GM21381 (cell line): ENCODE measurements around the gene ELOVL1.
"Not testable (repeated sequence)": the region's sequence is repeated elsewhere in the genome, so short reads cannot be mapped to it uniquely, and the experiment has no call there.

ENCODE experiments used
- ATAC-seq: cut with Tn5 transposase; IDR thresholded peaks from one replicate; pipeline ENCODE4 v1.9.1; 2021; ENCODE audit warnings: mild to moderate bottlenecking, moderate library complexity; ENCODE audit not compliant: unreplicated experiment

Gene ELOVL1

DNA sequence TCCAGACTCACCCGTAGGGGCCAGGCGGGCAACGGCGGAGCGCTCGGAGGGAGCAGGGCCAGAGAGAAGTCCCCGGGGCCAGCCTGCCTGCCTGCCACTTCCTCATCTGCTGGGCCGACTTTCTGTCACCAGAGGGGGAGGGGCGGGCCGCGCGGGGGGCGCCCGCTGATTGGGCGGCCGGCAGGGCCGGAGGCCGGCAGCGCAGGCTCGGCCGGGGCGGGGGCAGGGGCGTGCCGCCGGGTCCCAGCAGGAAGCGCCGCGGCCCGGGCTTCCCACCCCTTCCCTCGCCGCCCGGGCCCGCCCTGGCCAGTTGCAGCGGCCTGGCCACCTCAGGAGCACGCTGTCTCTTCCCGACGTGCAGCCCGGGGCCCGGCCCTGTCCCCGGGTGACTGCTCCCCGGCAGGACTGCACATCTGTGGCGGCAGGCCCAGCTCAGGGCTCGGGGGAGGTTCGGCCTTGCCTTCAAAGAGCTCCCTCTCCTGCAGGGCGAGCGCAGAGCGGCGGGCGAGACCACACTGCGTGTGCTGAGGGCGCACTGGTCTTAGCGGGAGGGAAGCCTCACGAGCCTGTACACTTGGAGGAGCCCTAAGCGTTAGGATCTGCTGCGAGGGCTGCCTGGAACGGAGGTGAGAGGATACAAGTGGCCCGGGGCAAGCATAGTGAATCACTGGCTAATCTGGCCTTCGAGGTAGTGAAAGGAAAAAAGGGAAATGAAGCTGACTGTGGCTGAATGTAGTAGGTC is at the start of gene ELOVL1:
Gene ELOVL1, minus strand, starts transcription at position 108 of the 742 bp plus-strand sequence. CDS start 2,402 bp downstream, outside the sequence.
- peak; percentile 76 for ATAC-seq

DNA sequence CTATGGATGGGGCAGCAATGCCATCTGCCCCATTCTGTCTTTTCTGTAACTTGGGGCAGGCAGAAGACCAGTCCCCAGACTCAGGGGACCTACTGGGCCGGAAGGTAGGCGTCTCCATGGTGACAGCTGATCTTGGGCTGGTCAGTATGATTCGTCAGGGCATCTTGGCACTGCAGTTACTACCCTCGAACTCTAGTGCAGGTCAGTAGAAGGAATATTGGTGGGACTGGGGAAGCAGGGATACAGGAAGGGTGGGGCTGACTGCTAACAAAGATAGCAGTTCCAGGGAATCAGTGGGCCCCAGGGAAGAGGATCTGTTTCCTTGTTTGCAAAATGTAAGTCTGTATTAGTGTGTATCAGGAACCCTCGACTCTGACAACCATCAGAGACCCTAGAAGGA is 48.1 kb upstream of the ELOVL1 start:
- no peak for ATAC-seq

DNA sequence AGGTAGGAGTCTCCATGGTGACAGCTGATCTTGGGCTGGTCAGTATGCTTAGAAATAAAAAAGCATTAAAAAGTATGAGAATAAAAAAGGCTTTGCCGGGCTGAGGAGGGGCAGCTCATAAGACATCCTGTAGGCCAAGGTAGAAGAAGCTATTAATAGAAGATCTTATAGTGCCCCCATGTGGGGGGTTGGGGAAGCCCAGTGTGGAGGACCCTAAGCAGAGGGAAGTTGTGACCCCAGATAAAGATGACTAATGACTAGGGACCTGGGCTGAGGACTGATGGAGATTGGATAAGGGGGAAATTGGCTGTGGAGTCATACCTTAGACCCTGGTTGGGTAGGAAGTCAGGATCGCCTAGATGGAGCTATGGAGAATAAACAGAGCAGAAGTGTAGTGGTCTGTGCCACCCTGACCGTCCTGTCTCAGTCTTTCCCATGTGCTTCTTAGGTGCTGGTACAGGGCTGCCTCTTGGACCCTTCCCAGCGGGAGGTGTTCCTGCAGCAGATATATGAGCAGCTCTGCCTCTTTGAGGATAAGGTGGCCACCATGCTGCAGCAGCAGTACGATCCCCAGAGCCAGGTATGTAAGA is 46.9 kb upstream of the ELOVL1 start:
- ATAC-seq, result no peak

DNA sequence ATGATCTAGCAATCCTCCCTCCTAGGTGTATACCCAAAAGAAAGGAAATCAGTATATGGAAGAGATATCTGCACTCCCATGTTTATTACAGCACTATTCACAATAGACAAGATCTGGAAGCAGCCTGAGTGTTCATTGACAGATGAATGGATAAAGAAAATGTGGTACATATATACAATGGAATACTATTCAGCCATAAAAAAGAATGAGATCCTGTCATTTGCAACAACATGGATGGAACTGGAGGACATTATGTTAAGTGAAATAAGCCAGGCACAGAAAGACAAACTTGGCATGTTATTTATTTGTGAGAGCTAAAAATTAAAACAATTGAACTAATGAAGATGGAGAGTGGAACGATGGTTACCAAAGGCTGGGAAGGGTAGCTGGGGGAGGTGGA is 45.6 kb upstream of the ELOVL1 start:
- ATAC-seq, result not testable (repeated sequence)

DNA sequence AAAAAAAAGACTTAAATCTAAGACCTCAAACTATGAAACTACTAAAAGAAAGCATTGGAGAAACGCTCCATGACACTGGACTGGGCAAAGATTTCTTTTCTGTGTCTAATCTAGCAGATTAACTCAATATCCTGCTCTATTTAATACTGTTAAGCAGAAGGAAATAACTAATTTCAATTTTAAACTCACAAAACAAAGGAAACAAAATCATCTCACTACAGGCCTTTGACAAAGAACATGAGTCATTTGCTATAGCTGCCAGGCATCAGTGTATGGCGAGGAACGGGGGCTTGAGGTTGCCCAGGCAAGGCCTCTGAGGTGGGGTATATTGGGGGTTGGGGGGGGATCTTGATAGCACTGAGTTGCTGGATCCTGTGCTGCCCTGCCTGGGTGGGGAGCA is 42.8 kb upstream of the ELOVL1 start:
- ATAC-seq, result no peak

DNA sequence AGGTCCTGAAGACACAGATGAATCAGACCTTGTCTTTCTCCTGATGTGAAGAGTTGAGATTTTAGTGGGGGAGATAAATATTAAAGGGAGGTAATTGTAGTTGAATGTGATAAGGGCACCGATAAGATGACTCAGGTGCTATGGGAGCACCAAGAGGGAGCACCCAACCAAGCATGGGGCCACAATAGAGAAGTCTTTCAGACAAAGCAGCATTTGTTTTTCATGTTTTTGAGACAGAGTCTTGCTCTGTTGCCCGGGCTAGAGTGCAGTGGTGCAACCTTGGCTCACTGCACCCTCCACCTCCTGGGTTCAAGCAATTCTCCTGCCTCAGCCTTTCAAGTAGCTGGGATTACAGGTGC is 38.0 kb upstream of the ELOVL1 start:
- no peak for ATAC-seq

DNA sequence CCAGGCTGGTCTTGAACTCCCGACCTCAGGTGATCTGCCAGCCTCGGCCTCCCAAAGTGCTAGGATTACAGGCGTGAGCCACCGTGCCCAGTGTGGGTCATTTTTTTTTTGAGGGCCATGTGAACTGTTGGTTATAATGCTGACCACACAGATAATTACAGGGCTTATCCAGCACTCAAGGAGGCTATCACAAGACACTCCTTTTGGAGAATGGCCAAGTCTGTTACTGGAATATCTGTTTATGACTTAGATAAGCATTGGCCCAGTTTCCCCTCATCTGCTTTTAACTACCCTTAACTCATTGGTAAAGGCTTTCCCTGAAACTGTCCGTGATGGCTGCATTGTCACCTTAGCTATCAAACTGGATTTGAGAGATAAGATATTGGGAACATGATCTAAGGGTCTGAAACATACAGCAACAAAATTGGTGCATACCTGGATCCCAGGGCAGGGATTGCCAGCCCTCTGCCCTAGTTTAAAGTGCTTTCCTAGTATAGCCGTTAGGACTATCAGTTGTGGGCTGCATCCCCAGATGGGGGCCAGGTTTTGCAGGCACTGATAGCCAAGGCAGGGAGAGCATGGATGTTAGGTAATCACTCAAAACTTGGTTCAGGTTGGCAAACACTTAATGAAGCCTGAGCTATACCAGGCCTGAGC is 37.5 kb upstream of the ELOVL1 start:
- no peak for ATAC-seq

DNA sequence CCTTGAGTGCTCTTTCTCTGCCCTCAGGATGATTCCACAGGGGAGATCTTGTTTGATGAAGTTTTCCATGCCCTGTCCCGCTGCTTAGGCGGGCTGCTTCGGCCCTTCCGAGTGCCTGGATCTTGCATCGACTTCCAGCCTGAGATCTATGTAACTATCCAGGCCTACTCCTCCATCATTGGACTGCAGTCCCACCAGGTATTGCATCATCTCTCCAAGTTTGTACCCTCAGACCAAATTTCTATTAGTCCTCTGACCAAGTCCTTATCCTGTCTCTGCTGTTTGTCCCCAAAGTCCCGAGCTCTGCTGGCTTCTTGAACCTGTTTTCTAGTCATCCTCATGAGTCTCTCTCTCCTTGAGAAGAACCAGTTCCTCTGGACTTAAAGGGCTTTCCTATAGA is 36.5 kb upstream of the ELOVL1 start:
- ATAC-seq, result no peak

DNA sequence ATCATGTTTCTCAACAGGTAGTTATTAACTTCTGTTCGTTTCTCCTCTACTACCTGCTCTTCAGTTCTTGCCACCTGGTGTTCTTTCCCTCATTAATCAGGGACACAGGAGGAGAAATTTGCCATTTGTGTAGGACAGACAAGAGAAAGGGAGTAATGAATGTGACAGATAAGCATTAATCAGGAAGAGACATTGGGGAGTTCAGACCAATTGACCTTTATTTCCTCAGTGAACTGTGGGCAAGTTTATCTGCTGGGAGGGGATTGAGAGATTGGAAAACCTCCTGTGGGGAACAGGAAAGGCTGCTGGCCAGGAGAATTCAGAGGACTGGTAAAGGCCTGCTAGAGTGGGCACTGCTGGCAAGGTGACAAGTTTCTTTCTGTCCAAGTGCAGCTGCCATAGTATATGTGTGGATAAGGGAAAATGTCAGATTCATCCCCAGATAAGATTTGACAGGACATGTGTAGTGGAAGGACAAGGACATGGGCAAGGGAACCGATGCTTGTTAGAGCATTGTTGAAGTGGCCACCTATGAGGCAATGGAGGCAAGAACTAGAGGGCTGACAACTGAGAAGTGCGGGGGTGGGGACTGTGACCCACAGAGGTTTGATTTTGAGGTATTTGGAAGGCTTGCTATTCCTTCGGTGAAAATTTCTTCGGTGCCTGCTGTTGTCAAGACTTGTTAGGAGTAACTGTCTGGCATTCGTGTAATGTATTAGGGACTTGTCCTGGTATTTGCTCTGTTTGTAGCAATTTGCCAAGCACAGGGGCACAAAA is 34.5 kb upstream of the ELOVL1 start:
- no peak for ATAC-seq

DNA sequence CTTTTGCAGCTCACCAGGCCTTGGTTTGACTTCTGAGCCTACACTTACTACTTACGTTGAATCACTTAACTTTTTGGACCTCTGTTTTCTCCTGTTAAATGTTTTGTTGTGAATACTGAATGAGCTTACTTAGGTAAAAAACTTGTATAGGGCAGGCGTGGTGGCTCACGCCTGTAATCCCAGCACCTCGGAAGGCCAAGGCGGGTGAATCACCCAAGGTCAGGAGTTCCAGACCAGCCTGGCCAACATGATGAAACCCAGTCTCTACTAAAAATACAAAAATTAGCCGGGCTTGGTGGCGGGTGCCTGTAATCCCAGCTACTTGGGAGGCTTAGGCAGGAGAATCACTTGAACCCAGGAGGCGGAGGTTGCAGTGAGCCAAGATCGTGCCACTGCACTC is 32.6 kb upstream of the ELOVL1 start:
- ATAC-seq, result not testable (repeated sequence)

DNA sequence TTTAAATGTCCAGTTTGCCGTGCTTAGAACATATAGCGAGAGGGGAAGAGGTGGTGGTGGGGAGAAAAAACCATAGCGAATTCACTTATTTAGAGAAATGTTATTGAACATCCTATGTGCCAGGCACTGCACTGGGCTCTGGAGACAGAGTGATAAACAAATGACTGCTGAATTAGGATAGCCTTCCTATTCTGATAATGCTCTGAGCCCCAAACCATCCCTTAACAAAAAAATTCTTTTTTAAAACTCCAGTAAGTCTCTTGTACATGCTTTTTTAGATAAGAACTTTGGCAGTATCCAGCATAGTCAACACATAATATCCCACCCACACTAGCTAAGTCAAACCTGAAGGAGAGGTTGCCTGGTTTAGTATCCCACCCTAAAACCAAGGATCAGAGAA is 30.4 kb upstream of the ELOVL1 start:
- ATAC-seq, result no peak

DNA sequence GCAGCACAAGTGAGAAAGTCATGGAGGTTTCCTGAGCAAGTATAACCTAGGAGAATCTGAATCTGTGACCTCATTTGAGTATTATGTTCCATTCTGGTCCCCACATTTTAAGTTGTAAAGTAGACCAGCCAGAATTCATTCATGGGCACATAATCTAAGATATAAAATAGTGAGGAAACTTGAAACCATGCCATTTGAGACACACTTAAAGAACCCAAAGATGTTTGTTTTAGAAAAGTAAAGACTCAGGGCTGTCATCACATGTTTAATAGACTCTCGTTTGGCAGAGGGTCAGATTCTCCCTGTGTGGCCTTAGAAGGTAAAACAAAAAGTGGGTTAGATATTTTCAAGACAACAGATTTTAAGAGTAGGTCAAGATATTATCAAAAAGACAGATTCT is 28.2 kb upstream of the ELOVL1 start:
- ATAC-seq, result no peak

DNA sequence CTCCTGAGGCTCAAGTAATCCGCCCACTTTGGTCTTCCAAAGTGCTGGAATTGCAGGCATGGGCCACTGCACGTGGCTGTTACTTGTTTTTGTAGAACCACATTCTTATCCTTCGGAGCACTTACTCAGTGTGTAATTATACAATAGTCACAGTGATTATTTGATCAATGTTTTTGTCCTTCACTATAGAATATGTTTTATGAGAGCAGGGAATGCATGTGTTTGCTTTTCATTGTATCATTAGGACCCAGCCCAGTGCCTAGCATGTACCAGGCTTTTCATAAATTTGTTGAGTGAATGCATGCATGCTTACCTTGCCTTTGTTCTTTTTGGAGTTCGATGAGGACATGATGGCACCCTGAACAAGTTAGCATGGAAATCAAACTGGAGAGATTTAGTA is 27.7 kb upstream of the ELOVL1 start:
- no peak for ATAC-seq

DNA sequence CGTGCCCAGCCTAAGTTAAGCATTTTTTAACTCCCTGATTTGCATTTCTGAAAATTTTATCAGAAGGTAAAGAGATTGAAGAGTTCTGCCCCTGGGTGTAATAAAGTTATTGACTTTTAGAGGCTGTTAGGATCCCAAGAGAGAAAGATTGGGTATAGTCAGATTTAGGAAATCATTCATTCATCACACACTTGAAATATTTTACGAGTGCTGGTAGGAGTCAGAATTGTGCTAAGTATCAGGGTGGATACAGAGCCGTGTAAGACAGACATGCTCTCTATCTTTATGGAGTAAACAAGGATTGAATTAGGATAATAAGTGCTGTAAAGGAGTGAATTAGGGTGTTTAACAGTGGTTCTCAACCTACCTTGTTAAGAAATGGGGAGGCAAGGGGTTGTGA is 24.9 kb upstream of the ELOVL1 start:
- no peak for ATAC-seq

DNA sequence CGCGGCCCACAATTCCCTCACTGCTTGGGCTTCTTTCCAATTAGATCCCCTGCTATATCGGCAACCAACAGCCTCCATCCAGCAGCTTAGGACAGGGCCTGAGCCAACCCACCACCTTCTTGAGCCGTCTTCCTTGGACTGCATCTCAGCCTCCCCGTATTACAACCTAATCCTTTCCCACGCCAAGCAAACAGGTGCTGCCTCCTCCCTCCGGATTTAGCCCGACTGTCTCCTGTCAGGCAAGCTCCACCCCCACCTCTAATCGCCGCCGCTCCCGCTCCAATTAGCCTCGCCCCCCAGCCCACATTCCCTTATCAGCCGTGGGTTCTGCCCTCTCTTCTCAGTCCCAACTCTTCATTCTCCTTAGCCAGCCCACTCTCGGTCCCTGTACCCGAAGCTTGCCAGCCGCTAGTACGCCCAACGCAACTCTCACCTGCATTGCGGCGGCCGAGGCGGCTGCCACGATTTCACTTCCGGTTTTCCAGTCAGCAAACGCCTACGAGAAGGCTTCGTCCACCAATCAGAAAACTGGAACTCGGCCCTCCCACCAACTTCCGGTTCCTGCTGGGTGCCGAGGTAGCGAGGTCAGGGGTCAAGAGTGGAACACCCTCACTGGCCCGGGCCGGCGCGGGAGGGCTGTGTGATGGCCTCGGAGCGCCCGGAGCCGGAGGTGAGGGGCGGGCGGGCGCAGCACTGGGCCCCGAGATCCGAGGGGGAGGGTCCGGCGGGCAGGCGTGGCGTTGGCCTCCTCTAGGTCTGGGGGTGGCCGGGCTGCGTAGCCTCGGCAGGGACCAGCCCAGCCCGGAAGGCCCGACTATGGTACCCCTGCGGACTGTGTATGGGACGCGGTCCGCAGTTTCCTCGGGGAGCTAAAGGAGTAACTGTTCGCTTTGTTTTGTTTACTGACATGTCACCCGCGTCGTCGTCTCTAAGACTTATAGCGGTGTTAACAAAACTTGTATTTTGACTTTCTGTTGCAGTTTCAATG is 21.8 kb upstream of the ELOVL1 start, which contains the start of the genes MED8 and SZT2:
Gene MED8, minus strand, starts transcription at position 475 of the 988 bp plus-strand sequence. Its CDS starts 36 bp downstream, at position 439.
Gene SZT2, plus strand, starts transcription at position 574 of the 988 bp plus-strand sequence. Its CDS starts 70 bp downstream, at position 644.
- ATAC-seq, result peak; percentile 90

DNA sequence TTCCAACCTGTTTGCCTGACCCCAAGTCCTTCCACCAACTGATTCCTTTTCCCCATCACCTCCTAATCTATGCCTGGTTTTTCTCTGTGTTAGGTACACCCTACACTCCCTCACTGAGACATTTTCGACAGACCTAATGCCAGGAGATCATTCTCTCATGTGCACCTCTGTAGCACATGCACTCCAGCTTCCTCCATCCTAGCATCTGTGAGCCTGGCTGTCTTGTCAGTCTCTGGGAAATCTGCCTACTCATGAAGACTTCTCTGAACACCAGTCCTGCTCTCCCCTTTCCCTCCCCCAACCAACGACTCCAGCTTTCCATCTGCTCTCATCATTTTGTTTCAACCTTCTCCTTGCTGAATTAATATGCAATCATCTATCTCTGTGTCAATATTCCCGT is 20.8 kb upstream of the ELOVL1 start:
- no peak for ATAC-seq

DNA sequence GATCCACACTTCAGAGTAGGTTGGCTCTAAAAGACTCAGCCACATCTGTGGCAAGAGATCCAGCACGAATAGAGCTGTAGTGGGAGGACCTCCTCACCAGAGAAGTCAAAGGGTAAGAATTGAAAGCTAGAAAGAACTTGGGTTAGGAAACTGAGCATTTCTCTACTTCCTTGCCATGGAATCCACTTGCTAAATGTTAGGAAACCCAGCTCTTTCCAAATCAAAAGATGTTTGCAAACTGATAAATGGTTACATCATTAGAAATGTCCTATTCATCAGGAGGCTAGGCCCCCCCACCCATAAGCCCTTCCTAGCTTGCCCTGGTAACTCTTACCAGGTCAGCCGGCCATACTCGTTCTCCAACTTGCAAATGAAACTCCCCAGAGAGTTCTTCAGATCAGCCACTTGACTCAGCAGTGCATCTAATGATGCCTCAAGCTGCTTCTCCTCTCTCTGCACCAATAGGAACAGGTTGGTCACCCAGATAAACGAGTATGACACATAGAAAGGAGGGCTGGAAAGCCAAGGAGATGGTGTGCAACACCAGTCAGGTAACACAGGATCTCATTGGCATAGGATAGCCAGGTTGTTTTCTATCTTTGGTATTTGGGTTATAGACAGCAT is 20.3 kb upstream of the ELOVL1 start:
- no peak for ATAC-seq

DNA sequence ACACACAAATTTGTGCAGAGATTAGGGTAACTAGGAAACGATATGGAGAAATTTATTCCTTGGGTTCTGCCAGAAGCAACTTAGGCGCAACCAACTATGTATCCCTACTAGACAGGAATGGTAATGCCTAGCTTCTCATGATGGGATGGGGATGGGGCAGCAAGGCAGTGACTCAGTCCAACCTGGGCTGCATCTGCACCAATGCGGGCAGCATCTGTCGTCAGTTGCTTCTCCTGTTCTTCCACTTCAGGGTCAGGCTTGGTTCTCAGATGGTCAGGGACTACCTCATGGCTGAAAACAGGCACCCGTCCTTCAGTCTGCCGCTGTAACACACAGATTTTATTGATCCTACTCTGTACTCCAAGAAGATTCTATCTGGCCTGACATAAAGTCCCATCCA is 18.9 kb upstream of the ELOVL1 start:
- ATAC-seq, result no peak

DNA sequence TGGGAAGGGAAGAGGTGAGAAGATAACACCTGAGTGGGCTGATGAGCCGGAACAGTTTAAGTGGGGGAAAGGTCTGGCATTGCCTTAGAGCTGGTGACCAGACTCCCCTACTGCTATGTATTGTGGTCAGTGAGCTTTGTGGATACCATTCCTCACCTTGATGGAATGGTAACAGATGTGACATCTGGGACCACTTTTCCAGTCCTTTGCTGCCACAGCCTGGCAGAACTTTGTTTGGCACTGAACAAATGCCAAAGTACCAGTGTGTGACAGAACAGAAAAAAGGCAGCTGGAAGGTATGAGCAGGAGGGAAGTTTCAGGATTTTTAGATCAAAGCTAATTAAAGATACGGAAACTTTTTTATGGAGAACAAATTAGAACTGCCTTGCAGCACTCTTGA is 15.6 kb upstream of the ELOVL1 start:
- no peak for ATAC-seq
